Measurements from ENCODE around the gene NKX1-2.

The NKX1-2 gene

DNA sequence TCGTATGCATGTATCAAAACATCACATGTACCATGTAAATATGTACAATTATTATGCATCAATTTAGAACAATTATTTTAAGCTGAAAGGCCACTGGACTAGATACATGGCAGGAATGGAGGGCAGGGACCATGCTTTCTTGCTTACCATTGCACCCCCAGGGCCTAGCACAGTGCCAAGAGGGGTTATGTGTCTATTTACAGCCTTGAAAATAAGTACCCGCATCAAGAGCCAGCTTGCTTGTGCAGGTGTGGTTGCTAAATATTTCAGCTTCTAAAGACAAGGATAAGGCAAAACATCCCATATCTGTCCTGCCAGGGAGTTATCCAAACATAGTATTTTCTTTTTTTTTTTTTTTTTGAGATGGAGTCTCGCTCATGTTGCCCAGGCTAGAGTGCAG is 16.4 kb downstream of the NKX1-2 start:
- no peak for TF ChIP-seq ZFX (IDR thresholded peaks at IDR 0.05)
- no peak overlapping the region for H3K27ac ChIP-seq

GRCh38 chr10:124430077-124430476 is 19.8 kb downstream of the NKX1-2 start:
- TF ChIP-seq ZFX (IDR thresholded peaks at IDR 0.05) (no peak), CTCF (conservative IDR thresholded peaks at IDR 0.05) (no peak)
- no peak overlapping the region for H3K27ac ChIP-seq

DNA sequence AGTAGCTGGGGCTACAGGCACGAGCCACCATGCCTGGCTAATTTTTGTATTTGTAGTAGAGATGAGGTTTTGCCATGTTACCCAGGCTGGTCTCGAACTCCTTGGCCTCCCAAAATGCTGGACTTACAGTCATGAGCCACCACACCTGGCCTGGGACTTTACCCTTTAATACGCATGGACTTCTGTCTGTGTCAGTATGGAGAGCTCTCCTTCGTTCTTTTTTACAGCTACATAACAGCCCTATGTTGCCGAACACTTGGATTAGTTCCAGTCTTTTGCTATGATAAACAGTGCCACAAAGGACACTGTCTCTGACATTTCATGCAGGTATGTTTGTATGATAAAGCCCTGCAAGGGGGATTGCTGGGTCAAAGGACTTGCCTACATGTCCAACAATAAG is 20.3 kb downstream of the NKX1-2 start:
- no peak overlapping the region for H3K27ac ChIP-seq
- TF ChIP-seq ZFX (IDR thresholded peaks at IDR 0.05): no peak
- TF ChIP-seq CTCF (conservative IDR thresholded peaks at IDR 0.05): no peak

GRCh38 chr10:124428207-124428777 is 21.5 kb downstream of the NKX1-2 start:
- TF ChIP-seq CTCF (conservative IDR thresholded peaks at IDR 0.05) (no peak), ZFX (IDR thresholded peaks at IDR 0.05) (no peak)
- H3K27ac ChIP-seq: no peak overlapping the region

DNA sequence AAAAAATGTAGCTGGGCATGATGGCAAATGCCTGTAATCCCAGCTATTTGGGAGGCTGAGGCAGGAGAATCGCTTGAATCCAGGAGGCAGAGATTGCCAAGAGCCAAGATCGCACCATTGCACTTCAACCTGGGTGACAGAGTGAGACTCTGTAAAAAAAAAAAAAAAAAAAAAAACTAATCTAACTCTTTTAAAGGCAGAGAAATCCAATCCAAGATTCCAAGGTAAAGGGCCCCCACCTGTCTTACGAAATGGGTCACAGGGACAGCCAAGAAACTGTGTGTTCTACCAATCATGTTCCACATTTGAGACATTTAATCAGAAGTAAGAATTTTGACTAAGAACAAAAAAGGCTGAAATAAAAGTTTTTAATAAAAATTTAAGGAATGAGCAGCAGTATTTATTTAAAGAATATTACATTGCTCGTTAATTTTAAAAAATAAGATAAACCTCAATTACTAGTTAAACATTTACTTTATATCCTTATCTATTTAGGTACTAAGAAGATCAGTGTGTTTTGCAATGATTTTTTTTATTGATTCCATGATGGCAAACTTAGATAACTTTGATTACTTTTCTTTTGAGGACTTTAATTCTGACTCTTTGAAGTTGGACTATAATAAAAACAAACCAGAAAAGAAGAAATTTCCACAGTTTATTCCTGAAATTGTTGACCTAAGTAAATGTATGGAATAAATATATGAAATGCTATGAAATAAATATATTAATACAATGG is 24.4 kb downstream of the NKX1-2 start:
- H3K27ac ChIP-seq: no peak overlapping the region
- no peak for TF ChIP-seq CTCF (conservative IDR thresholded peaks at IDR 0.05)
- TF ChIP-seq ZFX (IDR thresholded peaks at IDR 0.05): no peak

GRCh38 chr10:124423813-124424212 is 26.0 kb downstream of the NKX1-2 start:
- H3K27ac ChIP-seq: no peak overlapping the region
- TF ChIP-seq ZFX (IDR thresholded peaks at IDR 0.05): no peak
- no peak for TF ChIP-seq CTCF (conservative IDR thresholded peaks at IDR 0.05)

- H3K27ac ChIP-seq: no peak overlapping the region
- no peak for TF ChIP-seq CTCF (conservative IDR thresholded peaks at IDR 0.05)
- TF ChIP-seq ZFX (IDR thresholded peaks at IDR 0.05): no peak
Observed at GRCh38 chr10:124422742-124423141, 27.1 kb downstream of the NKX1-2 start.

- no peak for TF ChIP-seq ZFX (IDR thresholded peaks at IDR 0.05)
- TF ChIP-seq CTCF (conservative IDR thresholded peaks at IDR 0.05): no peak
- no peak overlapping the region for H3K27ac ChIP-seq
Observed at GRCh38 chr10:124420254-124420653, 29.6 kb downstream of the NKX1-2 start.

All from C4-2B (cell line).